ENCODE data around the gene GAREM1. TPM values are rescaled to one million over a fixed set of nuclear protein-coding genes. Genes with fewer than 3 reads are reported as not detected.
A peak's percentile ranks its signal among the peaks of the same experiment; 100 is the strongest.

GAREM1 gene
- total RNA-seq, 1 experiment from 2014 or later = 7.0 TPM

DNA sequence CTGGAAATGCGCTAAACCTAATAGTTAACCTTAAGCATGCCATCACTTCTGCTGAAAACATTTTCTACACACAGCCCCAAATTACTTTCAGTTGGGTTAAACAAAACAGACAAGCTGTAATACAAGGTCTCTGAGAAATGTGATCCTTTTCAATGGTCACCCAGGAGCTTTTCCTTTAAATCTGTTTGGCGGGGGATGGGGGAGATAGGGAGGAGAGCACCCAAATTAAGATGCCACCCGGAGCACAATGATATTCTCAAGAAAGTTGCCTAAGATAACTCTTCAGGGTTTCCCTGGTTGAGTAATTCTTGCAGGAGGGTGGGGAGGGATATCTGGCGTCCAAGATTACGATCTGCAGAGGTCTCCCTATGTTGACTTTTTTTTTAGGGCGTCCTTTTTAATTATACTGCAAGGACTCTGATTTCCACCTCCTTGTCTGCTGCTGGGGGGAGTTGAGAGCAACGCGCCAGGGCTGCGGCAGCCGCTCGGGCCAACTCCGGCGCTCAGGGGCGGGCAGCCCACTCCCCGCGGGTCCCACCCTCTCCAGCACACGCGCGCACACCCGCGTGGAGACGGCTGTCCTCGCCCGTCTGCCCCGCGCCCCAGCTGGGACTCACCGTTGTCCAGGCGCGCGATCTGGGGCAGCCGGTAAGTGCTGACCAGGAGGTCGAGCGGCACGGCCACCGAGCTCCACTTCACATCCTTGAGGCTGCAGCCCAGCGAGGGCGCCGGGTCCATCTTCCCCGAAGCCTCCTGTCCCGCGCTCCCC, 807 bp downstream of the GAREM1 start:
- Mint-ChIP-seq H3K4me1 (peaks cover 41% of the 10 kb centered on the region), H3K4me3 (peak overlapping the region; percentile 86), H3K9me3 (no peaks in the 10 kb centered on the region), H3K27me3 (ENCODE audit: low read depth) (peaks cover 29% of the 10 kb centered on the region), H3K36me3 (no peaks in the 10 kb centered on the region), H3K27ac (no peak overlapping the region)
- POLR2A ChIA-PET = interaction anchor here (1.0 to 1.9 kb wide), 4 partner anchors 28 to 181 kb away, joined by 3 to 7 read pairs (median 4); no protein-coding TSS in a partner anchor
- peak; percentile 48 for DNase-seq (ENCODE audit: low spot score)
- CTCF ChIA-PET = interaction anchor here (0.6 to 7.4 kb wide), 14 partner anchors 15 to 312 kb away, joined by 3 to 109 read pairs (median 7); no protein-coding TSS in a partner anchor
- TF ChIP-seq, protein P1, sequence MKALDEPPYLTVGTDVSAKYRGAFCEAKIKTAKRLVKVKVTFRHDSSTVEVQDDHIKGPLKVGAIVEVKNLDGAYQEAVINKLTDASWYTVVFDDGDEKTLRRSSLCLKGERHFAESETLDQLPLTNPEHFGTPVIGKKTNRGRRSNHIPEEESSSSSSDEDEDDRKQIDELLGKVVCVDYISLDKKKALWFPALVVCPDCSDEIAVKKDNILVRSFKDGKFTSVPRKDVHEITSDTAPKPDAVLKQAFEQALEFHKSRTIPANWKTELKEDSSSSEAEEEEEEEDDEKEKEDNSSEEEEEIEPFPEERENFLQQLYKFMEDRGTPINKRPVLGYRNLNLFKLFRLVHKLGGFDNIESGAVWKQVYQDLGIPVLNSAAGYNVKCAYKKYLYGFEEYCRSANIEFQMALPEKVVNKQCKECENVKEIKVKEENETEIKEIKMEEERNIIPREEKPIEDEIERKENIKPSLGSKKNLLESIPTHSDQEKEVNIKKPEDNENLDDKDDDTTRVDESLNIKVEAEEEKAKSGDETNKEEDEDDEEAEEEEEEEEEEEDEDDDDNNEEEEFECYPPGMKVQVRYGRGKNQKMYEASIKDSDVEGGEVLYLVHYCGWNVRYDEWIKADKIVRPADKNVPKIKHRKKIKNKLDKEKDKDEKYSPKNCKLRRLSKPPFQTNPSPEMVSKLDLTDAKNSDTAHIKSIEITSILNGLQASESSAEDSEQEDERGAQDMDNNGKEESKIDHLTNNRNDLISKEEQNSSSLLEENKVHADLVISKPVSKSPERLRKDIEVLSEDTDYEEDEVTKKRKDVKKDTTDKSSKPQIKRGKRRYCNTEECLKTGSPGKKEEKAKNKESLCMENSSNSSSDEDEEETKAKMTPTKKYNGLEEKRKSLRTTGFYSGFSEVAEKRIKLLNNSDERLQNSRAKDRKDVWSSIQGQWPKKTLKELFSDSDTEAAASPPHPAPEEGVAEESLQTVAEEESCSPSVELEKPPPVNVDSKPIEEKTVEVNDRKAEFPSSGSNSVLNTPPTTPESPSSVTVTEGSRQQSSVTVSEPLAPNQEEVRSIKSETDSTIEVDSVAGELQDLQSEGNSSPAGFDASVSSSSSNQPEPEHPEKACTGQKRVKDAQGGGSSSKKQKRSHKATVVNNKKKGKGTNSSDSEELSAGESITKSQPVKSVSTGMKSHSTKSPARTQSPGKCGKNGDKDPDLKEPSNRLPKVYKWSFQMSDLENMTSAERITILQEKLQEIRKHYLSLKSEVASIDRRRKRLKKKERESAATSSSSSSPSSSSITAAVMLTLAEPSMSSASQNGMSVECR (CRISPR knock-in tag; IDR thresholded peaks at IDR 0.05; ENCODE audit: borderline replicate concordance) = no peak
- TF ChIP-seq, protein P2, sequence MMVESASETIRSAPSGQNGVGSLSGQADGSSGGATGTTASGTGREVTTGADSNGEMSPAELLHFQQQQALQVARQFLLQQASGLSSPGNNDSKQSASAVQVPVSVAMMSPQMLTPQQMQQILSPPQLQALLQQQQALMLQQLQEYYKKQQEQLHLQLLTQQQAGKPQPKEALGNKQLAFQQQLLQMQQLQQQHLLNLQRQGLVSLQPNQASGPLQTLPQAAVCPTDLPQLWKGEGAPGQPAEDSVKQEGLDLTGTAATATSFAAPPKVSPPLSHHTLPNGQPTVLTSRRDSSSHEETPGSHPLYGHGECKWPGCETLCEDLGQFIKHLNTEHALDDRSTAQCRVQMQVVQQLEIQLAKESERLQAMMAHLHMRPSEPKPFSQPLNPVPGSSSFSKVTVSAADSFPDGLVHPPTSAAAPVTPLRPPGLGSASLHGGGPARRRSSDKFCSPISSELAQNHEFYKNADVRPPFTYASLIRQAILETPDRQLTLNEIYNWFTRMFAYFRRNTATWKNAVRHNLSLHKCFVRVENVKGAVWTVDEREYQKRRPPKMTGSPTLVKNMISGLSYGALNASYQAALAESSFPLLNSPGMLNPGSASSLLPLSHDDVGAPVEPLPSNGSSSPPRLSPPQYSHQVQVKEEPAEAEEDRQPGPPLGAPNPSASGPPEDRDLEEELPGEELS (CRISPR knock-in tag; IDR thresholded peaks at IDR 0.05) = 0 out of 2 replicates have a peak, but pooled peaks have one; percentile 18
- TF ChIP-seq ZNF138 (CRISPR knock-in tag; conservative IDR thresholded peaks at IDR 0.05) (no peak), TCF7 (CRISPR knock-in tag; IDR thresholded peaks at IDR 0.05; ENCODE audit: low read depth) (no peak), GABPB1 (CRISPR knock-in tag; IDR thresholded peaks at IDR 0.05) (no peak)
- TF ChIP-seq, protein P3, sequence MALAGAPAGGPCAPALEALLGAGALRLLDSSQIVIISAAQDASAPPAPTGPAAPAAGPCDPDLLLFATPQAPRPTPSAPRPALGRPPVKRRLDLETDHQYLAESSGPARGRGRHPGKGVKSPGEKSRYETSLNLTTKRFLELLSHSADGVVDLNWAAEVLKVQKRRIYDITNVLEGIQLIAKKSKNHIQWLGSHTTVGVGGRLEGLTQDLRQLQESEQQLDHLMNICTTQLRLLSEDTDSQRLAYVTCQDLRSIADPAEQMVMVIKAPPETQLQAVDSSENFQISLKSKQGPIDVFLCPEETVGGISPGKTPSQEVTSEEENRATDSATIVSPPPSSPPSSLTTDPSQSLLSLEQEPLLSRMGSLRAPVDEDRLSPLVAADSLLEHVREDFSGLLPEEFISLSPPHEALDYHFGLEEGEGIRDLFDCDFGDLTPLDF (CRISPR knock-in tag; IDR thresholded peaks at IDR 0.05) = no peak
- TF ChIP-seq, protein P4, sequence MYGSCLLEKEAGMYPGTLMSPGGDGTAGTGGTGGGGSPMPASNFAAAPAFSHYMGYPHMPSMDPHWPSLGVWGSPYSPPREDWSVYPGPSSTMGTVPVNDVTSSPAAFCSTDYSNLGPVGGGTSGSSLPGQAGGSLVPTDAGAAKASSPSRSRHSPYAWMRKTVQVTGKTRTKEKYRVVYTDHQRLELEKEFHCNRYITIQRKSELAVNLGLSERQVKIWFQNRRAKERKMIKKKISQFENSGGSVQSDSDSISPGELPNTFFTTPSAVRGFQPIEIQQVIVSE (CRISPR knock-in tag; IDR thresholded peaks at IDR 0.05; ENCODE audit: borderline replicate concordance) = no peak
- peak; percentile 3 for ATAC-seq

DNA sequence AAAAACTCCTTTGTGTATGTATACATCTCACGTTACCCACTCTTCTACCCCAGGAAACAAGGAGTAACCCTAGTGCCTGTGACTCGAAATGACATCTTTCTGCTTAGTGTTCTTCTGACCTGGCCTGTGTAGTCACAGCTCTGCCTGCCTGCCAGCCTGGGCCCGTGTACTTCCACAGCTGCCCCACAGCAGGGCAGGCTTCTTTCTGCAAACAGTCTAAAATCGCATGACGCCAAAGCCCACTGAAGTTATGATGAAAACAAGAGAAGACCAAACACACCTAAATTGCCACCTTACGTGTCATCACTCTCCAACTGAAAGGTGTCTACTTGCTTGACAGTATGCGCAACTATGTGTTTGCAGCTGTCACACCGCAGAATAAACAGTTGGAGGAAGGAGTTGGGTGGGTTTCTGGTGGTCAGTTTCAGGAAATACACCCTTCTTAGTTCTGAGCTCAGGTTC, 1.5 kb downstream of the GAREM1 start:
- no peak for DNase-seq (ENCODE audit: low spot score)
- TF ChIP-seq JUN (CRISPR knock-in tag; IDR thresholded peaks at IDR 0.05) (no peak), MXD4 (CRISPR knock-in tag; IDR thresholded peaks at IDR 0.05; ENCODE audit: borderline replicate concordance) (no peak), ZNF416 (CRISPR knock-in tag; IDR thresholded peaks at IDR 0.05) (no peak), FOXK1 (CRISPR knock-in tag; IDR thresholded peaks at IDR 0.05) (no peak), SMAD3 (CRISPR knock-in tag; IDR thresholded peaks at IDR 0.05; ENCODE audit: borderline replicate concordance) (no peak), ZNF671 (CRISPR knock-in tag; IDR thresholded peaks at IDR 0.05) (no peak), ZNF138 (CRISPR knock-in tag; conservative IDR thresholded peaks at IDR 0.05) (no peak)
- TF ChIP-seq, protein P2 (CRISPR knock-in tag; IDR thresholded peaks at IDR 0.05) = no peak
- TF ChIP-seq, protein P5, sequence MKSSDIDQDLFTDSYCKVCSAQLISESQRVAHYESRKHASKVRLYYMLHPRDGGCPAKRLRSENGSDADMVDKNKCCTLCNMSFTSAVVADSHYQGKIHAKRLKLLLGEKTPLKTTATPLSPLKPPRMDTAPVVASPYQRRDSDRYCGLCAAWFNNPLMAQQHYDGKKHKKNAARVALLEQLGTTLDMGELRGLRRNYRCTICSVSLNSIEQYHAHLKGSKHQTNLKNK (CRISPR knock-in tag; IDR thresholded peaks at IDR 0.05) = no peak
- TF ChIP-seq, protein P6, sequence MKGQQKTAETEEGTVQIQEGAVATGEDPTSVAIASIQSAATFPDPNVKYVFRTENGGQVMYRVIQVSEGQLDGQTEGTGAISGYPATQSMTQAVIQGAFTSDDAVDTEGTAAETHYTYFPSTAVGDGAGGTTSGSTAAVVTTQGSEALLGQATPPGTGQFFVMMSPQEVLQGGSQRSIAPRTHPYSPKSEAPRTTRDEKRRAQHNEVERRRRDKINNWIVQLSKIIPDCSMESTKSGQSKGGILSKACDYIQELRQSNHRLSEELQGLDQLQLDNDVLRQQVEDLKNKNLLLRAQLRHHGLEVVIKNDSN (CRISPR knock-in tag; IDR thresholded peaks at IDR 0.05) = no peak
- TF ChIP-seq, protein P7, sequence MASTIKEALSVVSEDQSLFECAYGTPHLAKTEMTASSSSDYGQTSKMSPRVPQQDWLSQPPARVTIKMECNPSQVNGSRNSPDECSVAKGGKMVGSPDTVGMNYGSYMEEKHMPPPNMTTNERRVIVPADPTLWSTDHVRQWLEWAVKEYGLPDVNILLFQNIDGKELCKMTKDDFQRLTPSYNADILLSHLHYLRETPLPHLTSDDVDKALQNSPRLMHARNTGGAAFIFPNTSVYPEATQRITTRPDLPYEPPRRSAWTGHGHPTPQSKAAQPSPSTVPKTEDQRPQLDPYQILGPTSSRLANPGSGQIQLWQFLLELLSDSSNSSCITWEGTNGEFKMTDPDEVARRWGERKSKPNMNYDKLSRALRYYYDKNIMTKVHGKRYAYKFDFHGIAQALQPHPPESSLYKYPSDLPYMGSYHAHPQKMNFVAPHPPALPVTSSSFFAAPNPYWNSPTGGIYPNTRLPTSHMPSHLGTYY (CRISPR knock-in tag; IDR thresholded peaks at IDR 0.05) = no peak
- TF ChIP-seq, protein P4 (CRISPR knock-in tag; IDR thresholded peaks at IDR 0.05; ENCODE audit: borderline replicate concordance) = no peak

More for the DNA sequence above, 1.5 kb downstream of the GAREM1 start:
- CTCF ChIA-PET = interaction anchor here (1.2 to 7.4 kb wide), 6 partner anchors 29 to 311 kb away, joined by 3 to 109 read pairs (median 34); no protein-coding TSS in a partner anchor
- peak overlapping the region; percentile 7; the same call in 1 of the 2 replicates for H3K27ac Mint-ChIP-seq
- no peak for ATAC-seq
- H3K36me3 Mint-ChIP-seq = no peaks in the 10 kb centered on the region
- POLR2A ChIA-PET = interaction anchor here (1.5 to 1.9 kb wide), 2 partner anchors 131 to 180 kb away, joined by 3 to 7 read pairs; no protein-coding TSS in a partner anchor
- H3K4me1 Mint-ChIP-seq = peaks cover 42% of the 10 kb centered on the region
- no peaks in the 10 kb centered on the region for H3K9me3 Mint-ChIP-seq
- peak overlapping the region; percentile 86 for H3K4me3 Mint-ChIP-seq
- peaks cover 29% of the 10 kb centered on the region for H3K27me3 Mint-ChIP-seq (ENCODE audit: low read depth)
